COR-L47 (cell line): ENCODE data around the gene SNX1.

Experiments
- DNase-seq: peaks from one replicate; lab custom pipeline; 2025; lab: John Stamatoyannopoulos, UW

The SNX1 gene

GRCh38 chr15:64163659-64164362 is 68.0 kb downstream of the SNX1 start:
- no peak for DNase-seq

DNA sequence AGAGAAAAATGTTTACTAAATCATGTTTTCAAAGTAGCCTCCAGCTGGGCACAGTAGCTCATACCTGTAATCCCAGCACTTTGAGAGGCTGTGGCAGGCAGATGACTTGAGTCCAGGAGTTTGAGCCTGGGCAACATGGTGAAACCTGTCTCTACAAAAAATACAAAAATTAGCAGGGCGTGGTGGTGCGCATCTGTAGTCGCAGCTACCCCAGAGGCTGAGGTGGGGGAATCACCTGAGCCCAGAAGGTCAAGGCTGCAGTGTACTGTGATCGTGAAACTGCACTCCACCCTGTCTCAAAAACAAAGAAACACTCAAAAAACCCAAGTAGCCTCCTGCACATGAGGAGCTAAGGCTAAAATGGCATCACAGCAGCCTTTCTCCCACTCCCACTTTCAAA is 68.7 kb downstream of the SNX1 start:
- DNase-seq, result no peak

DNA sequence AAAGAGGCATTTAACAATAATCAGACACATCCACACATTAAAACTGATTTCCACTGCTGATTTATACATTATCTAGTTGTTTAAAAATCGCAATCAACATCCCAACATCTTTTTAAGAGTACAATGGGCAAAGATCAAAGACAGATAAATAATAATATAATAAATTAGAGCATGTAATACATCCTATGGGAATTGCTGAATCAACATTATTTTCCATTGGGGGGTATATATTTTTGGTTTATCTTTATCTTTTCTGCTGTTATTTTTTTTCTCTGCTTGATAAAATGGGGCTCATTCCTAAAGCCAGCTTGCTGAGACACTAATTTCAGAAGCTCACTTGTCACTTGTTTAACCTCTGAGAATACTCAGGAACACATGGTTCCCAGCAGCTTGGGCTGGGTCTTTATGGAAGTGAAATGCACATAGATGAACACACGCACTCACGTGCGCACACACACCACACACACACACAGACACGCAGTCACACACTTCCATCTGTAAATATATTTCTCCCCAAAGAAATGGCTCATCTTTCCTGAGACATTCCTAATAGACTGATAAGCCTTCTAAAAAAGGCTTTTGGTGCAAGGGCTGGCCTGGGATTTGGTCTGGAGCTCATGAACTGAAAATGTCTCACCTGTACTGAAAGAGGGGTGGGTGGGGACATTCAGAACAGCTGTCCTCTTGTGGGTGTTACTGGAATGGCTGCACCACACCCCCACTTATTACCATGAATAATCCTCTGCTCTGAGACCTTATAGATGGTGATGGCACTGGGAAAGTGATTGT is 70.5 kb downstream of the SNX1 start:
- no peak for DNase-seq

- no peak for DNase-seq
These were observed 84.5 kb downstream of the SNX1 start for GRCh38 chr15:64180235-64180824.

DNA sequence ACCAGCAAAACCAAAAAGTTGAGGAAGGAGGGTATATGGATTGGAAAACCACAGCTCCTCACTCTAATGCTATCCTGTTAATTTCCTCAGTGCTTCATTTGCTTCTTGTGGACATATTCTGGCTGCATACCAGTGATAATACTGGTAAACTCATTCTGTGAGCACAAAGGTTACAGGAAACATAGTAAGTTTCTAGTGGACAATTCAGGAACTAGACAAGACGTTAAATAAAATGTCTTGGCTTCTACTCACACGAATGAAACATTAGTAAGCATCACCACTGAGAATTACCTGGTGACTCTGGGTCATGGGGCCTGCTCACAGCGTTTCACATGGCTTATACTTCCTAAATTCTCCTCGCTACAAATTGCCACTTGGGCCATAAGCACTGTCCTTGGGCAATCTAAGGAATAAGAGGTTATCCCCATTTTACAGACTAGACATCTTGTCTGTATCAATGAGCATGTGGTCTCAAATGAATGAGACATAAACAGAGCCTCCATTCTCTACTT is 87.1 kb downstream of the SNX1 start:
- no peak for DNase-seq

- no peak for DNase-seq
These were observed 89.5 kb downstream of the SNX1 start for GRCh38 chr15:64185146-64185911.

- no peak for DNase-seq
These were observed 91.8 kb downstream of the SNX1 start for GRCh38 chr15:64187396-64188191.
